Body of pancreas (tissue), 4 donors: Measurements from ENCODE around the gene CCL18.

Source experiments
- CTCF ChIP-seq, 7 experiments: fragments of 450-650 bp in 4 of 7; fragments of 200-600 bp in 3 of 7; sonication (generic) in 3 of 7; IDR thresholded peaks; one replicate each; pipeline ENCODE4 v1.5.1; 2016 to 2019; ENCODE audit warnings: antibody characterized with exemption in 7 of 7
- POLR2A ChIP-seq, 3 donors: fragments of 450-650 bp; IDR thresholded peaks; one replicate each; pipeline ENCODE4 v1.6.1; 2016; ENCODE audit warnings: antibody characterized with exemption in 3 of 3, mild to moderate bottlenecking in 2 of 3

DNA sequence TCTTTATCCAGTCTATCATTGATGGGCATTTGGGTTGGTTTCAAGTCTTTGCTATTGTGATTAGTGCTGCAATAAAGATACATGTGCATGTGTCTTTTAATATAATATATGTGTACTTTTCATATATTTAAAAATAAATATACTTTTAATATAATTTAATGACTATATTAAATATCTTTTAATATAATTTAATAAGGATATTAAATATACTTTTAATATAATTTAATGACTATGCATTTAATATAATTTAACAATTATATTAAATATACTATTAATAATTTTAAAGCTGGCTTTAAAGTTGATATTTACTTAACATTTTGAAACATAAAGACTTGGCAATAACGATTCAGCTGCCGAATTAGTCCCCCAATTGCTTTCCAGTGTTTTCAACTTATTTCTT is 47.5 kb upstream of the CCL18 start:
- no peak for TF ChIP-seq POLR2A (IDR thresholded peaks at IDR 0.05)
- no peak for TF ChIP-seq CTCF (IDR thresholded peaks at IDR 0.05)
